NCI-H2107 treated with DMSO at 0.1 percent for 48 hours (cell line): ENCODE results near the gene EMILIN1.
"Not testable (repeated sequence)": the region's sequence is repeated elsewhere in the genome, so short reads cannot be mapped to it uniquely, and the experiment has no call there.

Experiments
- DNase-seq: peaks from one replicate; lab custom pipeline; 2025; ENCODE audit not compliant: unreplicated experiment; lab: John Stamatoyannopoulos, UW

The EMILIN1 gene

GRCh38 chr2:27119330-27119670 is 40.9 kb downstream of the EMILIN1 start:
- DNase-seq = not testable (repeated sequence)

- no peak for DNase-seq
These were observed 43.5 kb downstream of the EMILIN1 start for GRCh38 chr2:27121906-27122305.

- DNase-seq = no peak
These were observed 44.4 kb downstream of the EMILIN1 start for GRCh38 chr2:27122791-27123190.

GRCh38 chr2:27123302-27124150 is 45.1 kb downstream of the EMILIN1 start, which contains the start of gene ABHD1:
Gene ABHD1 (plus strand): TSS chr2:27123815. CDS start chr2:27123949, 134 bp downstream.
- no peak for DNase-seq

- no peak for DNase-seq
These were observed 46.7 kb downstream of the EMILIN1 start for GRCh38 chr2:27125104-27125503.

GRCh38 chr2:27126252-27126710 is 47.9 kb downstream of the EMILIN1 start:
- no peak for DNase-seq

GRCh38 chr2:27127883-27128667 is 49.7 kb downstream of the EMILIN1 start:
- no peak for DNase-seq

- DNase-seq = no peak
These were observed 50.5 kb downstream of the EMILIN1 start for GRCh38 chr2:27128668-27129571.

GRCh38 chr2:27130396-27130795 is 52.0 kb downstream of the EMILIN1 start:
- DNase-seq = no peak

GRCh38 chr2:27131429-27131828 is 53.0 kb downstream of the EMILIN1 start:
- DNase-seq = no peak

GRCh38 chr2:27133195-27133875 is 54.9 kb downstream of the EMILIN1 start:
- no peak for DNase-seq

GRCh38 chr2:27133905-27134780 is 55.7 kb downstream of the EMILIN1 start, which contains the start of gene PREB:
Gene PREB (minus strand): TSS chr2:27134636. CDS start chr2:27134421, 215 bp downstream.
- DNase-seq = peak; percentile 84

- no peak for DNase-seq
These were observed 56.5 kb downstream of the EMILIN1 start for GRCh38 chr2:27134781-27135477.

GRCh38 chr2:27135478-27135955 is 57.1 kb downstream of the EMILIN1 start:
- no peak for DNase-seq
